AG09309 (cell line): ENCODE results near the gene IFITM10.

Experiments
- DNase-seq: peaks from one replicate; pipeline ENCODE4 v3.0.0-alpha.2; 2010; ENCODE audit warnings: low read depth
- H3K4me3 ChIP-seq: 2 replicates; pipeline ENCODE4 v1.5.1; 2011; ENCODE audit warnings: mild to moderate bottlenecking, low read depth, low read length, moderate library complexity; ENCODE audit not compliant: control insufficient read depth
- CTCF ChIP-seq: IDR thresholded peaks from 2 replicates; pipeline ENCODE4 v1.5.1; 2011; ENCODE audit warnings: mild to moderate bottlenecking, low read depth, low read length, inconsistent platforms; ENCODE audit not compliant: insufficient read depth, control insufficient read depth; ENCODE audit errors: missing control alignments

The IFITM10 gene

GRCh38 chr11:1767399-1768140, 17.2 kb upstream of the IFITM10 start:
- TF ChIP-seq CTCF = no peak
- no peak for DNase-seq
- H3K4me3 ChIP-seq = no peak overlapping the region

- no peak for DNase-seq
- no peak for TF ChIP-seq CTCF
- H3K4me3 ChIP-seq = no peak overlapping the region
Observed at GRCh38 chr11:1766719-1767398, 16.5 kb upstream of the IFITM10 start.

- DNase-seq = no peak
- no peak overlapping the region for H3K4me3 ChIP-seq
- no peak for TF ChIP-seq CTCF
Observed at GRCh38 chr11:1765871-1766718, 15.7 kb upstream of the IFITM10 start.

GRCh38 chr11:1763796-1764661, 13.6 kb upstream of the IFITM10 start, which contains the start of gene CTSD:
CTSD (minus strand) TSS chr11:1763927; CDS start chr11:1763859, 68 bp downstream.
- no peak for DNase-seq
- peak within 1 kb of the TSS; percentile 86 for H3K4me3 ChIP-seq
- no peak for TF ChIP-seq CTCF

GRCh38 chr11:1763336-1763795, 13.0 kb upstream of the IFITM10 start:
- H3K4me3 ChIP-seq = peak overlapping the region; percentile 86
- no peak for DNase-seq
- no peak for TF ChIP-seq CTCF
